ENCODE results near the gene ZBTB9. TPM values are rescaled to one million over a fixed set of nuclear protein-coding genes. Genes with fewer than 3 reads are reported as not detected.

Gene ZBTB9
- total and polyA plus RNA-seq, 4 donors, result 1.1 to 3.4 (median 2.3) TPM

GRCh38 chr6:33450434-33450833, 3.9 kb upstream of the ZBTB9 start:
- Histone ChIP-seq H3K9me3 (ENCODE audit: control insufficient read depth in 4 of 4, low read length in 3 of 4) (no peaks in the 10 kb centered on the region), H3K4me3 (ENCODE audit: low read depth in 1 of 3, low read length in 3 of 3) (no peak overlapping the region), H3K9ac (ENCODE audit: low read depth in 1 of 2, low read length in 2 of 2) (no peak overlapping the region), H3K4me1 (ENCODE audit: control insufficient read depth in 4 of 4, insufficient read depth in 4 of 4, low read length in 3 of 4) (peaks cover 4 to 12% (median 8%) of the 10 kb centered on the region in 4 donors), H3K36me3 (ENCODE audit: control insufficient read depth in 4 of 4, insufficient read depth in 3 of 4, low read depth in 1 of 4, low read length in 3 of 4) (no peaks in the 10 kb centered on the region), H3K27me3 (ENCODE audit: control insufficient read depth in 4 of 4, insufficient read depth in 4 of 4, low read length in 3 of 4) (no peaks in the 10 kb centered on the region), H3K27ac (ENCODE audit: low read depth in 1 of 2, low read length in 2 of 2) (no peak overlapping the region)
- WGBS, result 77% methylated on average over 3 of the region's 3 CpGs
- TF ChIP-seq, protein P1, sequence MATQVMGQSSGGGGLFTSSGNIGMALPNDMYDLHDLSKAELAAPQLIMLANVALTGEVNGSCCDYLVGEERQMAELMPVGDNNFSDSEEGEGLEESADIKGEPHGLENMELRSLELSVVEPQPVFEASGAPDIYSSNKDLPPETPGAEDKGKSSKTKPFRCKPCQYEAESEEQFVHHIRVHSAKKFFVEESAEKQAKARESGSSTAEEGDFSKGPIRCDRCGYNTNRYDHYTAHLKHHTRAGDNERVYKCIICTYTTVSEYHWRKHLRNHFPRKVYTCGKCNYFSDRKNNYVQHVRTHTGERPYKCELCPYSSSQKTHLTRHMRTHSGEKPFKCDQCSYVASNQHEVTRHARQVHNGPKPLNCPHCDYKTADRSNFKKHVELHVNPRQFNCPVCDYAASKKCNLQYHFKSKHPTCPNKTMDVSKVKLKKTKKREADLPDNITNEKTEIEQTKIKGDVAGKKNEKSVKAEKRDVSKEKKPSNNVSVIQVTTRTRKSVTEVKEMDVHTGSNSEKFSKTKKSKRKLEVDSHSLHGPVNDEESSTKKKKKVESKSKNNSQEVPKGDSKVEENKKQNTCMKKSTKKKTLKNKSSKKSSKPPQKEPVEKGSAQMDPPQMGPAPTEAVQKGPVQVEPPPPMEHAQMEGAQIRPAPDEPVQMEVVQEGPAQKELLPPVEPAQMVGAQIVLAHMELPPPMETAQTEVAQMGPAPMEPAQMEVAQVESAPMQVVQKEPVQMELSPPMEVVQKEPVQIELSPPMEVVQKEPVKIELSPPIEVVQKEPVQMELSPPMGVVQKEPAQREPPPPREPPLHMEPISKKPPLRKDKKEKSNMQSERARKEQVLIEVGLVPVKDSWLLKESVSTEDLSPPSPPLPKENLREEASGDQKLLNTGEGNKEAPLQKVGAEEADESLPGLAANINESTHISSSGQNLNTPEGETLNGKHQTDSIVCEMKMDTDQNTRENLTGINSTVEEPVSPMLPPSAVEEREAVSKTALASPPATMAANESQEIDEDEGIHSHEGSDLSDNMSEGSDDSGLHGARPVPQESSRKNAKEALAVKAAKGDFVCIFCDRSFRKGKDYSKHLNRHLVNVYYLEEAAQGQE (IDR thresholded peaks at IDR 0.05), result no peak
- no peak for TF ChIP-seq SP1 (IDR thresholded peaks at IDR 0.05)
- TF ChIP-seq RXRA (IDR thresholded peaks at IDR 0.05), result no peak
- no peak for TF ChIP-seq FOXA1 (IDR thresholded peaks at IDR 0.05)
- no peak for TF ChIP-seq ATF3 (IDR thresholded peaks at IDR 0.05)
- no peak for DNase-seq (ENCODE audit: low spot score)

GRCh38 chr6:33451606-33452005, 2.8 kb upstream of the ZBTB9 start:
- no peak overlapping the region for H3K4me3 ChIP-seq (ENCODE audit: low read depth in 1 of 3, low read length in 3 of 3)
- no peak overlapping the region for H3K27ac ChIP-seq (ENCODE audit: low read depth in 1 of 2, low read length in 2 of 2)
- TF ChIP-seq TAF1 (conservative IDR thresholded peaks at IDR 0.05) (no peak), CTCF (IDR thresholded peaks at IDR 0.05; ENCODE audit: low read depth, low read length, missing input control) (no peak), HNF4A (conservative IDR thresholded peaks at IDR 0.05) (no peak), HNF4G (IDR thresholded peaks at IDR 0.05) (no peak), RAD21 (IDR thresholded peaks at IDR 0.05) (no peak), YY1 (IDR thresholded peaks at IDR 0.05) (no peak), NR2F2 (IDR thresholded peaks at IDR 0.05) (no peak), FOXA2 (IDR thresholded peaks at IDR 0.05) (no peak), JUND (IDR thresholded peaks at IDR 0.05) (no peak), RXRA (IDR thresholded peaks at IDR 0.05) (no peak), SP1 (IDR thresholded peaks at IDR 0.05) (no peak), EGR1 (IDR thresholded peaks at IDR 0.05; ENCODE audit: low read depth in 2 of 2) (no peak), ATF3 (IDR thresholded peaks at IDR 0.05) (no peak)
- TF ChIP-seq, protein P1 (IDR thresholded peaks at IDR 0.05), result no peak
- H3K36me3 ChIP-seq (ENCODE audit: control insufficient read depth in 4 of 4, insufficient read depth in 3 of 4, low read depth in 1 of 4, low read length in 3 of 4), result peaks cover 0 to 4% (median 1%) of the 10 kb centered on the region in 4 donors
- peaks cover 4 to 12% (median 8%) of the 10 kb centered on the region in 4 donors for H3K4me1 ChIP-seq (ENCODE audit: control insufficient read depth in 4 of 4, insufficient read depth in 4 of 4, low read length in 3 of 4)
- no peaks in the 10 kb centered on the region for H3K9me3 ChIP-seq (ENCODE audit: control insufficient read depth in 4 of 4, low read length in 3 of 4)
- H3K27me3 ChIP-seq (ENCODE audit: control insufficient read depth in 4 of 4, insufficient read depth in 4 of 4, low read length in 3 of 4), result no peaks in the 10 kb centered on the region
- DNase-seq (ENCODE audit: low spot score), result no peak
- WGBS, result 95% methylated on average over 15 of the region's 15 CpGs
- no peak overlapping the region for H3K9ac ChIP-seq (ENCODE audit: low read depth in 1 of 2, low read length in 2 of 2)
